GM19193 (cell line): Measurements from ENCODE around the gene TUSC2.

Source experiments
- POLR2A ChIP-seq: IDR thresholded peaks from 4 replicates; pipeline ENCODE4 v1.6.1; 2011; ENCODE audit not compliant: insufficient read depth, insufficient read length; ENCODE audit errors: extremely low read depth

TUSC2 gene

GRCh38 chr3:50319894-50320625, 8.0 kb downstream of the TUSC2 start:
- TF ChIP-seq POLR2A = no peak

GRCh38 chr3:50319181-50319893, 8.7 kb downstream of the TUSC2 start:
- TF ChIP-seq POLR2A = no peak

GRCh38 chr3:50318615-50319014, 9.4 kb downstream of the TUSC2 start:
- no peak for TF ChIP-seq POLR2A

- no peak for TF ChIP-seq POLR2A
Measured at GRCh38 chr3:50318163-50318562, 9.9 kb downstream of the TUSC2 start.

- no peak for TF ChIP-seq POLR2A
Measured at GRCh38 chr3:50317300-50317699, 10.7 kb downstream of the TUSC2 start.

GRCh38 chr3:50316657-50317242, 11.3 kb downstream of the TUSC2 start:
- TF ChIP-seq POLR2A = no peak

GRCh38 chr3:50314816-50315215, 13.2 kb downstream of the TUSC2 start:
- TF ChIP-seq POLR2A = no peak

- no peak for TF ChIP-seq POLR2A
Measured at GRCh38 chr3:50314342-50314741, 13.7 kb downstream of the TUSC2 start.

- no peak for TF ChIP-seq POLR2A
Measured at GRCh38 chr3:50304601-50305000, 23.4 kb downstream of the TUSC2 start.

- no peak for TF ChIP-seq POLR2A
Measured at GRCh38 chr3:50303013-50303815, 24.8 kb downstream of the TUSC2 start, which contains the start of gene HYAL1. TSS of gene HYAL1 (minus strand) at chr3:50303574. CDS start at chr3:50302956, 618 bp downstream.

- no peak for TF ChIP-seq POLR2A
Measured at GRCh38 chr3:50302095-50303012, 25.7 kb downstream of the TUSC2 start.

GRCh38 chr3:50300681-50301254, 27.3 kb downstream of the TUSC2 start:
- no peak for TF ChIP-seq POLR2A

GRCh38 chr3:50299929-50300680, 27.9 kb downstream of the TUSC2 start:
- no peak for TF ChIP-seq POLR2A
